ENCODE data around the gene GULP1.

DNA sequence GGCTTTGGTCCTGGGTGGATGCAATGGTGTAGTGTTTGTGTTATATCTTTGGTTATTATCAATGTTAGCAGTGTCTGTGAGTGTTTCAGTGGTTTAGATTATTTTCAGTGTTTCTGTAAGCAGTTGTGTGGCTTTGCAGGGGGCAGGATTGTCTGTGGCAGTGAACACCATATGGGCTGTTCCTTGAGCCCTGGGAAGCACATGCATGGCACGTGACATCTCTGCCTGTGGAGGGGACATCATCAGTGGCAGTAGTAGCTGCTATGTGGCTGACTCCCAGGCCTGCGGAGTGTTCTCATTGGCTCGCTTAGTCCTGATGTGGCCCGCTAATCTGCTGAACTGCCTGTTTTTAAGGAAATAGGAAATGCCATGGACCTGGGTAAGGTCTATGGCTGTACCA is 327.5 kb downstream of the GULP1 start:
- no peak for TF ChIP-seq POLR2A (IDR thresholded peaks at IDR 0.05)
- TF ChIP-seq, protein P1, sequence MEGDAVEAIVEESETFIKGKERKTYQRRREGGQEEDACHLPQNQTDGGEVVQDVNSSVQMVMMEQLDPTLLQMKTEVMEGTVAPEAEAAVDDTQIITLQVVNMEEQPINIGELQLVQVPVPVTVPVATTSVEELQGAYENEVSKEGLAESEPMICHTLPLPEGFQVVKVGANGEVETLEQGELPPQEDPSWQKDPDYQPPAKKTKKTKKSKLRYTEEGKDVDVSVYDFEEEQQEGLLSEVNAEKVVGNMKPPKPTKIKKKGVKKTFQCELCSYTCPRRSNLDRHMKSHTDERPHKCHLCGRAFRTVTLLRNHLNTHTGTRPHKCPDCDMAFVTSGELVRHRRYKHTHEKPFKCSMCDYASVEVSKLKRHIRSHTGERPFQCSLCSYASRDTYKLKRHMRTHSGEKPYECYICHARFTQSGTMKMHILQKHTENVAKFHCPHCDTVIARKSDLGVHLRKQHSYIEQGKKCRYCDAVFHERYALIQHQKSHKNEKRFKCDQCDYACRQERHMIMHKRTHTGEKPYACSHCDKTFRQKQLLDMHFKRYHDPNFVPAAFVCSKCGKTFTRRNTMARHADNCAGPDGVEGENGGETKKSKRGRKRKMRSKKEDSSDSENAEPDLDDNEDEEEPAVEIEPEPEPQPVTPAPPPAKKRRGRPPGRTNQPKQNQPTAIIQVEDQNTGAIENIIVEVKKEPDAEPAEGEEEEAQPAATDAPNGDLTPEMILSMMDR (IDR thresholded peaks at IDR 0.05 in 8 of 11, conservative IDR thresholded peaks at IDR 0.05 in 3 of 11) = no peak

Data from spleen (tissue), 7 donors.